Embryonic facial prominence (tissue), 1 donor: ENCODE data around the gene INCENP.

Source experiments
- DNase-seq: peaks from one replicate; pipeline ENCODE4 v3.0.0-alpha.2; 2016; ENCODE audit errors: extremely low spot score

INCENP gene

GRCh38 chr11:62140304-62141110 is 16.7 kb downstream of the INCENP start:
- no peak for DNase-seq

DNA sequence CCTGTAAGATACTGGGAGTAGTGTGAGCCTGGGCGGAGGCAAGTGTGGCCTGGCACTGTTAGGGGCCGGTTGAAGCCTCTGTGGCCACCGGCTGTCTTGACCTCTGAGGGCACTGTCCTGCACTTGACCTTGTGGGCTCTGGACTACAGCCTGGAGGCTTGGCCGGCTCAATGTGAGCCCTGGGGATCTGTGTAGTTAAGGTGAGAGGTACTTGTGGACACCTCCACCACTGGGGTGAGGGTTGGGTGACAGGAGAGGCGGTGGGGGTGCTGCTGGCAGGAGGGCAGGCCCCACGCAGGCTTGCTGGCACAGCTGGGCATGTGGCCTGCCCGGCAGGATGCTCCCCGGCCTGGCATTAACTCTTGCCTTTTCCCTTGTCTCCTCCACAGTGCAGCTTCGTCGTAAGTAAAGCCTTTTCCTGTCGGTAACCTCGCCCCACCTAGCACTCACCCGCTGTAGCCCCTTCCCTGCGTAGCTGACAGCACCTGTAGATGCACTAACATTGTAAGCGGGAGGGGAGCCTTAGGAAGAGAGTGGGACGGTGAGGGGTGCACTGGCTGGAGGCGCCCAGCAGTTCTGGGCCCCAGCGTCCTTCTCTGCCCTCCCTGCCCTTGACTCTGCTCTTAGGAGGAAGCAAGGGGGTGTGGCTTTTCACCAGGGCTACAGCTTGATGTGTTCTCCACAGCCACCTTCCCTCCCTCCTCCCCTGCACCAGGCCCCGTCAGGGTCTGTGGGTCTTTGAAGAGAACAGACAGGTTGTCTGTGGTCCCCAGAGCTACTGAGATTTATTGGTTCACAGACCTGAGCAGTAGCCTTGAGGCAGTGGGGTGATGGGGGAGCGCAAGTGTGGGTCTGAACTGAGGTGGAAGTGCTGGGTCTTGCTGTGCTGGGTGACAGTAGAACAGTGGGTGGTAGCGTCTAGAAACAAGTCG is 17.6 kb downstream of the INCENP start:
- DNase-seq: no peak

- DNase-seq: no peak
Measured at GRCh38 chr11:62142043-62142375, 18.2 kb downstream of the INCENP start.

DNA sequence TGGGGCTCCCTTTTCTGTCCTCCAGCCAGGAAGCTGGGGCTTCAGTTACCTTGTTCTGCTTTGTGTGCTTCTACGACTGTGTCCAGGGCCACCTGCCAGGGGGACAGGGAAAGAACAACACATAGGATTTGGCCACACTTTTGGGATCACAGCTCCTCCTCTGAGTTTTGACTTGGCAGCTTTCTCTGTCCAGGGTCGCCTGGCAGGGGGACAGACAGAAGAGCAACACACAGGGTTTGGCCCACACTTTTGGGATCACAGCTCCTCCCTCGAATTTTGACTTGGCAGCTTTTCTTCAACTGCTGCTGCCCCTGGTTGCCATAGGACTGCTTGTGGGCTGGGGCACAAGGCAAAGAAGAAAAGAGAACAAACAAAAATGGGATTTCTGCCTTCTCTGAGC is 19.1 kb downstream of the INCENP start:
- DNase-seq: no peak

GRCh38 chr11:62143727-62144126 is 19.9 kb downstream of the INCENP start:
- DNase-seq: no peak

DNA sequence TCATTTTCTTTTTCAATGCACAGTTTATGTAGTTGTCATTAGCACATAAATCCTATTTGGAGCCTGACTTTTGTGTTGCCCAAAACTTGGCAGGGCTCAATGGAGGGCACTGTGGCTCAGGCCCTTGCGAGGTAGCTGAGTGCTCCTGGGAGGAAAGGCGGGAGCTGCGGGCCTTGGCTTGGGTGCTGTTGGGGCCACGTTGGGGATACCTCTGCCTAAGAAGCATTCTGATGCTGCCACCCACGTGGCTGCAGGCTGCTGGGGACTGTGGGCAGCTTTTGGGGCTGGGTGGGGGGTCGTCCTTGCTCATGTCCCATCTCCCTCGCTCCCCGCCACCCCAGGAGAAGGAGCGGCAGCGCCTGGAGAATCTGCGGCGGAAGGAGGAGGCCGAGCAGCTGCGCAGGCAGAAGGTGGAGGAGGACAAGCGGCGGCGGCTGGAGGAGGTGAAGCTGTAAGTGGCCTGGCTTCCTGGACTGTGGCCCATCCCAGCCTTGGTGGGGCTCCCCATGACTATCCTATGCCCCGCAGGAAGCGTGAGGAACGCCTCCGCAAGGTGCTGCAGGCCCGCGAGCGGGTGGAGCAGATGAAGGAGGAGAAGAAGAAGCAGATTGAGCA is 20.9 kb downstream of the INCENP start:
- no peak for DNase-seq

DNA sequence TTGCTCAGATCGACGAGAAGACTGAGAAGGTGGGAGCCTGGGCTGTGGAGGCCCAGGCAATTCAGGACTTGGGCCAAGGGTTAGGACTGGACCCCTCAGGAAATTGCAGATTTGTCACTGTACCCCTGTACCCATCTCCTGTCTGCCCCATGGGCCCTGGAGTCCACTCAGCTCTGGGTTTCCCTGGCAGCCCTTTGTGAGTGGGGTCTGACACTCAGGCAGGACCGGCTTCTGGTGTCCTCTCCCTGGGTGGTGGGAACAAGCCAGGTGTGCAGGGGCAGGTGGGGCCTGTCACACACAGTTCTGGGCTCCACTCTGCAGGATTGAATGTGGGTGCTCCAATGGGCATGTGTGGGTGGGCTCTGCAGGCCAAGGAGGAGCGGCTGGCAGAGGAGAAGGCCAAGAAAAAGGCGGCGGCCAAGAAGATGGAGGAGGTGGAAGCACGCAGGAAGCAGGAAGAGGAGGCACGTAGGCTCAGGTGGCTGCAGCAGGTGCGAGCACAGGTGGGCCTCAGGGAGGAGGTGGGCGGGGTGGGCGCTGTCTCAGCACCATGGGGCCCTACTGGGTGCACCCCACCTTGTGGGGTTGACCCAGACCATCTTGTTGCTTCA is 21.6 kb downstream of the INCENP start:
- no peak for DNase-seq

- DNase-seq: no peak
Measured at GRCh38 chr11:62146476-62147200, 22.8 kb downstream of the INCENP start.

- no peak for DNase-seq
Measured at GRCh38 chr11:62147545-62147944, 23.7 kb downstream of the INCENP start.

DNA sequence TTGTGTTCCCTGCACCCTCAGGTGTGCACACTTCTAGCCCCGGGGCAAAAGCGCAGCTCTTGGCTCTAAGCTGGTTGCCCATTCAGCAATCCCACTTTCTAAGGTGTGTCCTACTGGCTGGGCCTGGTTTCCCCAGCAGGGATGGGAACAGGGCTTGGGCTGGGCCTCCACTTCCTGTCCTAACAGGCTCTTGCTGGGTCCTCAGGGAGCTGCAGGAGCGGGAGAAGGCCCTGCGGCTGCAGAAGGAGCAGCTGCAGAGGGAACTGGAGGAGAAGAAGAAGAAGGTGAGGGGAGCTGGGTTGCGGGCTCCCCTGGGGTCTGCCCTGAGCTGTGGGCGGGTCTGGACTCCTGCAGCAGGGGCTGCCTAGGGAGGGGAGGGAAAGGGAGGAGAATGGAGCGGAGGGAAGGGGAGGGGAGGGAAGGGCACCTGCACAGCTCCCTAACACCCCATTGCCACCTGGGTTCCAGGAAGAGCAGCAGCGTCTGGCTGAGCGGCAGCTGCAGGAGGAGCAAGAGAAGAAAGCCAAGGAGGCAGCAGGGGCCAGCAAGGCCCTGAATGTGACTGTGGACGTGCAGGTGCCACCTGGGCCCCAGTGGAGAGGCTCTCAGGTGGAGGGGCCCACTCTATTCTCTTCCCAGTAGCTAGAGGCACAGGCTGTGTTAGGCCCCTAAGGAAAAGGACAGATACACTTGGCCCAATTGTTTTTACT is 24.6 kb downstream of the INCENP start:
- DNase-seq: no peak

- no peak for DNase-seq
Measured at GRCh38 chr11:62149986-62150886, 26.4 kb downstream of the INCENP start.

DNA sequence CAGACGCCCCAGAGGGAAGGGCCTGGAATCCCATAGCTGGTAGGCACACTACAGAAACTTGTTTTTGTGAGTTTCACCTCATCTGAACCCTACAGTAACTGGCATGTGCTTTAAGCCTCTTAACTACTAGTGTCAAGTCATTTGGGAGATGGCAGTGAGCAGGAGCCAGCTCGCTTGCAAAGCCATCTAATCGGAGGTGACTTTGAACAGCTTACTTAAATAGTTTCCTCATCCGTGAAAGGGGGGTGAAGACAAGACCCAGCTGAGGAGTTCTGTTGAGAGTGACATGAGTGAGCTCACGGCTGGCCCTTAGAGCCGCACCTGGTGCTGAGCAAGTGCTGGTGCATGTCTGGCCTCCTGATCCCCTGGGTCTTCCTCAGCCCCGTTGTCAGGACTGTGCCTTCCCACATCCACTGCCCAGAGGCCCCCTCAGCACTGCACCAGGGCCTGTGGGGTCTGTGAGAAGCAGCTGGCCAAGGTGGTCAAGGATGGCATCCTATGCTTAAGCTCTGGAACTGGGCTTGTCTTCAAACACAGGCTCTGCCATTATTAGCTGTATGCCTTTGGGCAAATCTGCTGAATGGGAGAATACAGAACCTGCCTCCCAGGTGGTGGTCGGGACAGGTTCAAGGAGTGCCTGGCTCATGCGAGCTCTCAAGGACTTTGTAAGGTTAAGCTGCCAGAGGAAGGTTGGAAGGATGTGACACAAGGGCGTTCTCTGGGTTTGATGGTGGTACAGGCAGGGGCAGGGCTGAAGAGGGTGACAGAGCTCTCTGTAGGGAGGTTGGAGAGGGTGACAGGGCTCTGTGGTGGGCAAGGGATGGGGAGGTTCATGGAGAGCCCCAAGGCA is 27.3 kb downstream of the INCENP start:
- no peak for DNase-seq

- DNase-seq: no peak
Measured at GRCh38 chr11:62151737-62152102, 27.9 kb downstream of the INCENP start.

DNA sequence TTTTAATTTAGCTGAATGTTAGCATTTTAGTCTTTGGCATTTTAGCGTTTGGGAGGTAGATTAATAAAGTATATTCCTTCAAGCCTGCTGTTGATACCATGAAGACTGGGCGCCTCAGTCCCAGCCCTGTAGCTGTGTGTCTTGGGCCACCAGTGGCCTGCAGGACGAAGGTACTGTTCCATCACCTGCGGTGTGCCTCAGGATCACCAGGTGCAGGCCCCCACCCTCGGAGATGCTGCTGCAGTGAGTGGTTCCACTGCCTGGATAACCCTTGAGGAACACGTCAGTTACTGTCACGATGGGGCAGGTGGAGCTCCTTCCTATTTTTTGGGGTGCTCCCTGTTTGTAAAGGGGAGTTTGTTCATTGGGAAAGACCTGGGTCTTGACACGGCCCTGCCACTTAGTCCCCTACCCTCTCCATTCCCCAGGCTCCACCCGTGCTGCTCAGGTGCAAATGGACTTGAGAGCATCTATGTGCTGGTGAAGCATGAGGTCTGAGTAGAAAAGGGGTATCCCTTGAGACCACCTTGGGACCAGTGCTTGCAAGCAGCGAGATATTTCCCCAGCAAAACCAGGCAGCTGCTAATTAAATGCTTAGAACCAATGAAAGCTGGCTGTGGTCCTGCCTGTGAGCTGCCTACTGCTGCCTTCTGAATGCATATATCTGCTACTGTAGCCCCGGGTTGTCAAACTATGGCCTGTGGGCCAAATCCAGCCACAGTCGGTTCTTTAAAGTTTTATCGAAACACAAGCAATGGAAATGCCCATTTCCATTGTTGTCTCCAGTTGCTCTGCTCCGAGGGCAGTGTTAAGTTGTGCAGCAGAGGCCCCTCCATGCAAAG is 28.7 kb downstream of the INCENP start:
- no peak for DNase-seq

DNA sequence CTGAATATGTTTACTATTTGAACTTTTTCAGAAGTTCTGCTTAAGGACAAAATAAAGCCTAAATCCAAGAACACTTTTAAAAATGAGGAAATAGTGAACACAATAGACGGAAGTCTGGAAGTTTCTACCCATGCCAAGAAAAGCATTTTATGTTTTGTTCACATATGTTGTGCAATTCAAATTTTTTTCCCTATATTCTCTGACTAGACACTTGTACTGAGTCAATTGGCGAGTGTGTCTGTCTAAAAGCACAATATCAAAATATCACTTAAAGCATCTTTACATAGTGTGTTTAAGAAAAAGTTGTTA is 29.2 kb downstream of the INCENP start:
- DNase-seq: no peak

DNA sequence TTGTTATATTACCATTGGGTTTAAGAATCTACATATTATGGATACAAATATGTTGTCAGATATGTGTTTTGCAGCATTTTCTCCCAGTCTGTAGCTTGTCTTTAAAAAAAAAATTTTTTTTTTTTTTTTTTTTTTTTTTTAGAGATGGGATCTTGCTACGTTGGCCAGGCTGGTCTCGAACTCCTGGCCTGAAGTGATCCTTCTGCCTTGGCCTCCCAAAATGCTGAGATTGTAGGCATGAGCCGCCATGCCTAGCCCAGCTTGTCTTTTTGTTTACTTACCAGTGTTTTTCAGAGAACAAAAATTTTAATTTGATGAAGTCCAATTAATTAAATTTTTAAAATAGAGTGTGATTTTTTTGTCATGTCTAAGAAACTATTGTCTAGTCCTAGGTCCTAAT is 29.8 kb downstream of the INCENP start:
- no peak for DNase-seq

DNA sequence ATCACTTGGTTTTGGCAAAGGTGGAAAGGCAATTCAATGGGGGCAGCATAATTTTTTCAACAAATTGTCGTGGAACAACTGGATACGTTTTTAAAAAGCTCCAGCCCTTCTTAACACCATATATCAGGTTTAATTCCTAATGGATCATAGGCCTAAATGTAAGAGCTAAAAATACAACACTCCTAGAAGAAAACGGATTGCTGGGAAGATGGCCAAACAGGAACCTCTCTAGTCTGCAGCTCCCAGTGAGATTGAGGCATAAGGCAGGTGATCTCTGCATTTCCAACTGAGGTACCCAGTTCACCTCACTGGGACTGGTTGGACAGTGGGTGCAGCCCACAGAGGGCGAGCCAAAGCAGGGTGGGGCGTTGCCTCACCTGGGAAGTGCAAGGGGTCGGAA is 33.8 kb downstream of the INCENP start:
- no peak for DNase-seq

DNA sequence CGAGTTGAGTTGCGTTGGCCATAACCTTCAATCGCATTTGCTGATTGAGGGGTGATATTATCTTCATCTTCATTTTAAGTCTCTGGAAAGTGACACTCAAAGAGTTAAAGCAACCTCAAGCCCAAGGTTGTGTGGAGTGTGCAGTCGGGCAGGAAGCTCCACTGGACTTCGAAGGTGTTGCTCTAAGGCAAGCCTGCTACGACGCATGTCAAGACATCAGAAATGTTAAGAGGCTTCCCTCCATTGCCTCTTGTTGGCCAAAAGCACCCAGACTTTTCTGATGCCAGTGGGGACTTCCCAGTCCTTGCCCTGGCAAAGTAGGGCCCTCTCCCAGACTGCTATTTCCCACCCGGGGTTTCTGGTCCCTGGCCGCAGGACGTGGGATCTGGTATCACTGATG is 42.6 kb downstream of the INCENP start:
- no peak for DNase-seq
